Measurements from ENCODE around the gene KREMEN1.

DNA sequence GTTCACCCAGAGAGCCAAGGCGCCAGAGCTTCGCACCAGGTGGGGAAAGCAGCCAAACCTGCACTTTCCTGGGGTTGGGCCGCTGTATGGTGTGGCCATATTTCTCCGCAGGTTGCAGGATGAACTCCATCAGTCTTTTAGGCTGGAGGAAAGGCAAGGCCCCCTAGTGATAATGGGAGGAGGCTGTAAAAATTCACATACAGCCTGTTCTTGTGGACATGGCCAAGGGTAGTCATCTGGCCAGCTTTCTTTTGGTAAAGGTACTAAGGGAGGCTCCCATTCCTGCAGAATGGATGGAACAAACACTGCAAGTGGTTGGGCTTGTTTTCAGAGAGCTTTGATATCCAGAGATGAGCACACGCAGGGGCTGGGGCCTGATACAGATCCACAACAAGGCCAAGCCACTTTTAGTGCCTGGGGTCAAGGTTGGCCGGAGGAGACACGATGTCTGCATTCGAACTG is 40.8 kb upstream of the KREMEN1 start:
- TF ChIP-seq, protein P1, sequence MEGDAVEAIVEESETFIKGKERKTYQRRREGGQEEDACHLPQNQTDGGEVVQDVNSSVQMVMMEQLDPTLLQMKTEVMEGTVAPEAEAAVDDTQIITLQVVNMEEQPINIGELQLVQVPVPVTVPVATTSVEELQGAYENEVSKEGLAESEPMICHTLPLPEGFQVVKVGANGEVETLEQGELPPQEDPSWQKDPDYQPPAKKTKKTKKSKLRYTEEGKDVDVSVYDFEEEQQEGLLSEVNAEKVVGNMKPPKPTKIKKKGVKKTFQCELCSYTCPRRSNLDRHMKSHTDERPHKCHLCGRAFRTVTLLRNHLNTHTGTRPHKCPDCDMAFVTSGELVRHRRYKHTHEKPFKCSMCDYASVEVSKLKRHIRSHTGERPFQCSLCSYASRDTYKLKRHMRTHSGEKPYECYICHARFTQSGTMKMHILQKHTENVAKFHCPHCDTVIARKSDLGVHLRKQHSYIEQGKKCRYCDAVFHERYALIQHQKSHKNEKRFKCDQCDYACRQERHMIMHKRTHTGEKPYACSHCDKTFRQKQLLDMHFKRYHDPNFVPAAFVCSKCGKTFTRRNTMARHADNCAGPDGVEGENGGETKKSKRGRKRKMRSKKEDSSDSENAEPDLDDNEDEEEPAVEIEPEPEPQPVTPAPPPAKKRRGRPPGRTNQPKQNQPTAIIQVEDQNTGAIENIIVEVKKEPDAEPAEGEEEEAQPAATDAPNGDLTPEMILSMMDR (conservative IDR thresholded peaks at IDR 0.05 in 1 of 2, IDR thresholded peaks at IDR 0.05 in 1 of 2; ENCODE audit: extremely low read depth in 1 of 2, insufficient read depth in 1 of 2, low read depth in 1 of 2, low read length in 2 of 2): no peak
- TF ChIP-seq EZH2 (IDR thresholded peaks at IDR 0.05; ENCODE audit: borderline replicate concordance, low read length): no peak

All from mammary epithelial cell (primary cell).